Loucy (cell line): ENCODE data around the gene SREK1.

Source experiments
- H2AFZ ChIP-seq: fragments of 200-600 bp; sonication (generic); 2 replicates; pipeline ENCODE4 v1.6.0; 2016; ENCODE audit warnings: antibody characterized with exemption, mild to moderate bottlenecking, low read length, moderate library complexity
- H3F3A ChIP-seq: fragments of 200-600 bp; 2 replicates; pipeline ENCODE4 v1.6.0; 2016; ENCODE audit warnings: antibody characterized with exemption, low read depth, mild to moderate bottlenecking
- H3K27me3 ChIP-seq: fragments of 200-600 bp; sonication (generic); 2 replicates; pipeline ENCODE4 v1.6.1; 2014; ENCODE audit warnings: low read length, mild to moderate bottlenecking; ENCODE audit not compliant: insufficient read depth, poor library complexity, severe bottlenecking
- H3K36me3 ChIP-seq: fragments of 200-600 bp; sonication (generic); 2 replicates; pipeline ENCODE4 v1.6.1; 2016; ENCODE audit warnings: low read length; ENCODE audit not compliant: insufficient read depth
- H3K4me1 ChIP-seq: fragments of 200-600 bp; sonication (generic); 2 replicates; pipeline ENCODE4 v1.5.1; 2014; ENCODE audit warnings: low read length, mild to moderate bottlenecking; ENCODE audit not compliant: insufficient read depth, poor library complexity, severe bottlenecking
- H3K4me2 ChIP-seq: fragments of 200-600 bp; sonication (generic); 2 replicates; pipeline ENCODE4 v1.6.0; 2014; ENCODE audit warnings: antibody characterized with exemption, low read length, low read depth, mild to moderate bottlenecking; ENCODE audit not compliant: poor library complexity, severe bottlenecking
- H3K4me3 ChIP-seq: fragments of 200-600 bp; sonication (generic); 2 replicates; pipeline ENCODE4 v1.5.1; 2014; ENCODE audit warnings: low read length, mild to moderate bottlenecking, mixed read lengths; ENCODE audit not compliant: poor library complexity, severe bottlenecking
- H3K79me2 ChIP-seq: fragments of 200-600 bp; sonication (generic); 2 replicates; pipeline ENCODE4 v1.6.1; 2014; ENCODE audit warnings: low read length; ENCODE audit not compliant: insufficient read depth
- H3K9ac ChIP-seq: fragments of 200-600 bp; sonication (generic); 2 replicates; pipeline ENCODE4 v1.6.0; 2014; ENCODE audit warnings: mild to moderate bottlenecking, low read depth, low read length, moderate library complexity; ENCODE audit not compliant: poor library complexity, severe bottlenecking
- H3K9me2 ChIP-seq: fragments of 200-600 bp; sonication (generic); replicated peaks from 2 replicates; pipeline ENCODE4 v1.6.1; 2016; ENCODE audit warnings: low read depth, low read length, mixed read lengths
- H3K9me3 ChIP-seq: fragments of 200-600 bp; sonication (generic); 2 replicates; pipeline ENCODE4 v1.6.1; 2014; ENCODE audit warnings: mild to moderate bottlenecking, antibody characterized with exemption, low read length, low read depth; ENCODE audit not compliant: insufficient read depth
- H4K20me1 ChIP-seq: fragments of 200-600 bp; sonication (generic); 2 replicates; pipeline ENCODE4 v1.6.0; 2014; ENCODE audit warnings: antibody characterized with exemption, low read length, mild to moderate bottlenecking; ENCODE audit not compliant: insufficient read depth, poor library complexity, severe bottlenecking
- CTCF ChIP-seq: fragments of 200-600 bp; sonication (generic); conservative IDR thresholded peaks from 2 replicates; pipeline ENCODE4 v1.5.1; 2014; ENCODE audit warnings: mild to moderate bottlenecking, antibody characterized with exemption, low read length
- EZH2phosphoT487 ChIP-seq: fragments of 200-600 bp; IDR thresholded peaks from 2 replicates; pipeline ENCODE4 v1.6.1; 2018; ENCODE audit warnings: antibody characterized with exemption, mild to moderate bottlenecking, moderate library complexity, borderline replicate concordance

SREK1 gene

GRCh38 chr5:66179297-66180051, 35.4 kb downstream of the SREK1 start:
- no peaks in the 10 kb centered on the region for H3K9me2 ChIP-seq
- no peaks in the 10 kb centered on the region; the same call in 1 of the 2 replicates for H3K79me2 ChIP-seq
- H4K20me1 ChIP-seq = no peaks in the 10 kb centered on the region
- no peaks in the 10 kb centered on the region for H3K4me1 ChIP-seq
- H3K9ac ChIP-seq = no peak overlapping the region
- H3K4me3 ChIP-seq = no peak overlapping the region
- no peaks in the 10 kb centered on the region for H3F3A ChIP-seq
- no peaks in the 10 kb centered on the region for H3K9me3 ChIP-seq
- H2AFZ ChIP-seq = no peak overlapping the region
- H3K4me2 ChIP-seq = no peak overlapping the region
- H3K27me3 ChIP-seq = no peaks in the 10 kb centered on the region
- H3K36me3 ChIP-seq = peaks cover 79% of the 10 kb centered on the region
- TF ChIP-seq CTCF (no peak), EZH2phosphoT487 (no peak)

- Histone ChIP-seq H3K36me3 (peaks cover 69% of the 10 kb centered on the region), H3K4me2 (no peak overlapping the region), H4K20me1 (no peaks in the 10 kb centered on the region), H3K9ac (no peak overlapping the region), H3K79me2 (no peaks in the 10 kb centered on the region; the same call in 1 of the 2 replicates), H2AFZ (no peak overlapping the region), H3K9me3 (no peaks in the 10 kb centered on the region), H3K27me3 (no peaks in the 10 kb centered on the region), H3K4me3 (no peak overlapping the region), H3F3A (no peaks in the 10 kb centered on the region), H3K9me2 (no peaks in the 10 kb centered on the region), H3K4me1 (no peaks in the 10 kb centered on the region)
- TF ChIP-seq EZH2phosphoT487 = no peak
- TF ChIP-seq CTCF = no peak
These were observed 36.4 kb downstream of the SREK1 start for GRCh38 chr5:66180282-66181155.

- H3K4me3 ChIP-seq = no peak overlapping the region
- H3F3A ChIP-seq = no peaks in the 10 kb centered on the region
- H3K4me2 ChIP-seq = no peak overlapping the region
- no peaks in the 10 kb centered on the region for H3K27me3 ChIP-seq
- H3K79me2 ChIP-seq = no peaks in the 10 kb centered on the region
- H3K9me3 ChIP-seq = no peaks in the 10 kb centered on the region
- TF ChIP-seq EZH2phosphoT487 (no peak), CTCF (no peak)
- no peaks in the 10 kb centered on the region for H4K20me1 ChIP-seq
- peaks cover 14% of the 10 kb centered on the region for H3K36me3 ChIP-seq
- H2AFZ ChIP-seq = no peak overlapping the region
- no peak overlapping the region for H3K9ac ChIP-seq
- H3K4me1 ChIP-seq = no peaks in the 10 kb centered on the region
- no peaks in the 10 kb centered on the region for H3K9me2 ChIP-seq
These were observed 42.0 kb downstream of the SREK1 start for GRCh38 chr5:66186108-66186507.
